GM20000 (cell line): ENCODE results near the gene MYH10.

Experiments
- DNase-seq: peaks from one replicate; pipeline ENCODE4 v3.0.0; 2012; ENCODE audit warnings: low spot score
- TF ChIP-seq, protein P1 (sequence below): IDR thresholded peaks from 2 replicates; pipeline ENCODE4 v1.5.1; 2012; ENCODE audit warnings: mild to moderate bottlenecking, control low read depth; ENCODE audit errors: extremely low read depth, missing control alignments

The MYH10 gene

DNA sequence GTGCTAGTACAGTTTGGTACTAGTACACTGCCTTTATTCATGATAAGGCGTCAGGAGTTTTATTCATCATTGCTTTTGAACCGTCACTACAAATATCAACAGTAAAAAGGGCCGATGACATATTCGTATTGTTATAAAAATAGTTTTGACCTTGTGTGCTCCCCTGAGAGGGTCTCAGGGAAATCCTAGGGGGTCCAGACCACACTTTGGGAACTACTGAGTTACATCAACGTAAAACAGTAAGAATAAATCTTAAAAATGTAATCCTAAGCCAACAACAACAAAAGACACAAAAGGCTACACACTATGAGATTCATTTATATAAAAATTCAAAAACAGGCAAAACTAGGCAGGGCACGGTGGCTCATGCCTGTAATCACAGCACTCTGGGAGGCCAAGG, 11.2 kb downstream of the MYH10 start:
- TF ChIP-seq, protein P1, sequence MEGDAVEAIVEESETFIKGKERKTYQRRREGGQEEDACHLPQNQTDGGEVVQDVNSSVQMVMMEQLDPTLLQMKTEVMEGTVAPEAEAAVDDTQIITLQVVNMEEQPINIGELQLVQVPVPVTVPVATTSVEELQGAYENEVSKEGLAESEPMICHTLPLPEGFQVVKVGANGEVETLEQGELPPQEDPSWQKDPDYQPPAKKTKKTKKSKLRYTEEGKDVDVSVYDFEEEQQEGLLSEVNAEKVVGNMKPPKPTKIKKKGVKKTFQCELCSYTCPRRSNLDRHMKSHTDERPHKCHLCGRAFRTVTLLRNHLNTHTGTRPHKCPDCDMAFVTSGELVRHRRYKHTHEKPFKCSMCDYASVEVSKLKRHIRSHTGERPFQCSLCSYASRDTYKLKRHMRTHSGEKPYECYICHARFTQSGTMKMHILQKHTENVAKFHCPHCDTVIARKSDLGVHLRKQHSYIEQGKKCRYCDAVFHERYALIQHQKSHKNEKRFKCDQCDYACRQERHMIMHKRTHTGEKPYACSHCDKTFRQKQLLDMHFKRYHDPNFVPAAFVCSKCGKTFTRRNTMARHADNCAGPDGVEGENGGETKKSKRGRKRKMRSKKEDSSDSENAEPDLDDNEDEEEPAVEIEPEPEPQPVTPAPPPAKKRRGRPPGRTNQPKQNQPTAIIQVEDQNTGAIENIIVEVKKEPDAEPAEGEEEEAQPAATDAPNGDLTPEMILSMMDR, result no peak
- no peak for DNase-seq

DNA sequence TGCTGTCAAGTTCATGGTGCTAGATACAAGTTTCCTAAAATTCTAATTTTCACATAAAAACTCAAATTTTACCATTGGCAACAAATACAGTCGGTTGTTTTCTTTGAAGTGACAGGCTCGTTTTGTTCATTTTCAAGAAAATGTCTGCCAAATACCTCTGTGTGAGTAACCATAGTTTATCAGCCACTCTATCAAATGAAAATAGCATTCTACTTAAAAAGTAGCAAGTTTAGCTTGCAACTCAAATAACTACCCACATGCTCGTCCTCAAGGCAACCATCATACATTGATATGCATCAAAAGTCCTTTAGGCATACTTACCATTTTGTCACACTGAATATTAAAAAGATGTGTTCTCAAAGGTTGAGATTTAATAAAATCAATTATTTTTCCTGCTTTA, 11.7 kb downstream of the MYH10 start:
- no peak for DNase-seq
- TF ChIP-seq, protein P1, result no peak

DNA sequence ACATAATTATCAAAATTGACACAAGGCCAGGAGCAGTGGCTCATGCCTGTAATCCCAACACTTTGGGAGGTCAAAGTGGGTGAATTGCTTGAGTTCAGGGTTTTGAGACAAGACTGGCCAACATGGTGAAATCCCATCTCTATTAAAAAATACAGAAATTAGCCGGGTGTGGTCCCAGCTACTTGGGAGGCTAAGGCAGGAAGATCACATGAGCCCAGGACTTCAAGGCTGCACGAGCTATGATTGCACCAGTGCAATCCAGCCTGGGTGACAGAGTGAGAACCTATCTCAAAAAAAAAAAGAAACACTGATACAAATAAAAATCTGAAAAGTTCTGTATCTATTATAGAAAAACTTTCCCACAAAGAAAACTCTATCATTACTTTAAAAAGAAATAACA, 15.5 kb downstream of the MYH10 start:
- TF ChIP-seq, protein P1, result no peak
- no peak for DNase-seq

DNA sequence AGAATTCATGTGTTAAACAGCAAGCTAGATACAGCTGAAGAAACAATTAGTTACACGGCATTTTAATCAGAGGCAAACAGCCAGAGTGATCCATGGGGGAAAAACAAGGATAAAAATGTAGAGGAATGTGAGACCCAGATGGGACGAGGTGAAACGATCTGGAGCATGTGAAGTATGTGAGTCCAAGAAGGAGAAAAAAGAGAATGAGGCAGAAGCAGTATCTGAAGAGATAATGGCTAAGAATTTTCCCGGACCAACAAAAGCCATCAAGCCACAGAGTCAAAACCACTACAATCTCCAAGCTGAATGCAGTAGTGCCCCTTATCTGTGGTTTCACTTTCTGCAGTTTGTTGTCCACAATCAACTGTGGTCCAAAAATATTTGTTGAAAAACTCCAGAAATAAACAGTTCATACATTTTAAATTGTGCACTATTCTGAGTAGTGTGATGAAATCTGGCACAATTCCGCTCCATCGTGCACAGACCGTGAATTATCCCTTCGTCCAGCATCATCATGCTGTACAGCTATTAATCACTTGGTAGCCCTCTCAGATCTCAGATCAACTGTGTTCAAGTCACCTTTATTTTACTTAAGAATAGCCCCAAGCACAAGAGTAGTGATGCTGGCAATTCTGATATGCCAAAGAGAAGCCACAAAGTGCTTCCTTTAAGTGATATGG, 18.8 kb downstream of the MYH10 start:
- TF ChIP-seq, protein P1, result no peak
- no peak for DNase-seq

DNA sequence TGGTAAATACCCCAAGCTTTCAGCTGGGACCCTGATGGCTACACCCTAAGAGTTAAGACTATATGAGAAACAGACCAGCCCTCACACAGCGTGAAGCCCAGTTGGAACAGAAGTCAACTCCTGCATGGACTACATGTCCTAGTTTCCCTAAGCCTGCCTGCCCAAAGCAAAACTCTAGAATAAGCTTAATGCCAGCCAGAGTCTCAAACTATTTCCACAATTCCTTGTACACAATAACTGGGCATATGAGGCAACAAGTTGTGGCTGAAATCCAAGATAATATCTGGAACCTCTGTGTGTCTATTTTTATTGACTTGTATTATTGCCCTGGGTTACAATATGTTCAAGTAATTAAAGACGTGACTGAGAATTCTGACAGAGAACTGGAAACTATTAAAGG, 19.4 kb downstream of the MYH10 start:
- TF ChIP-seq, protein P1, result no peak

DNA sequence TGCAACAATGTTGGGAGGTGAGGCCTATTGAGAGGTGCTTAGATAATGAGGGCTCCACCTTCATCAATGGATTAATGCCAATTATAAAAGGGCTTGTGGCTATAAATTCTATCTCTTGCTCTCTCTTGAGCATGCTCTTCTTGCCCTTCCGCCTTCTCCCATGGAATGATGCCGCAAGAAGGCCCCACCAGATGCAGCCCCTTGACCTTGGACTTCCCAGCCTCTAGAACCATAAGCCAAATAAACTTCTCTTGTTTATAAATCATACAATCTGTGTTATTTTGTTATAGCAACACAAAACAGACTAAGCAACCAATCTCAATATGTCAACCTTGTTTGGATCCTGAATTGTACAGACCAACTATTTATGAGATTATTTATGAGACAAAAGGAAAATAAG, 20.0 kb downstream of the MYH10 start:
- DNase-seq, result no peak
- TF ChIP-seq, protein P1, result no peak

More for the DNA sequence above, 19.4 kb downstream of the MYH10 start:
- no peak for DNase-seq

DNA sequence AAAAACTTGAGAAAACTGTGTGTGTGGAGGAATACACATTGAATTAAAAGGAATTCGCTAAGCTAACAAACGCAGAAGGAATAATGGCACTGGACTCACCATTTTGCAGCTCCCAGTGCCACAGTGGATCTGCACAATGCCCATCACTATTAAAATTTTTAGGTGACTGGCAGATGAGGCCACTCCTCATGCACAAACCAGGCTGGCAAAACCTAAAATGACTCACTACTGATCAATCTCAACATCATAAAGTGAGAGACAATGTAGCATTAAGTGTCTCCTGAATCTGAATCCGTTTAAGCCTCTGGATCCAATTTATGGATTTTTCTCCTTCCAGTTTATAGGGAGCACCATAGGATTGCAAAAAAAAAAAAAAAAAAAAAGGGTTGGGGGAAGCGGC, 20.6 kb downstream of the MYH10 start:
- TF ChIP-seq, protein P1, result no peak

More for the DNA sequence above, 20.6 kb downstream of the MYH10 start:
- DNase-seq, result no peak
